Gastroesophageal sphincter (tissue), 4 donors: ENCODE results near the gene SPATA1. TPM values are rescaled to one million over a fixed set of nuclear protein-coding genes. Genes with fewer than 3 reads are reported as not detected.

Experiments used
- ATAC-seq: fragments of 150-250 bp; one replicate; pipeline ENCODE4 v1.9.1; 2016; ENCODE audit warnings: mild to moderate bottlenecking, moderate library complexity
- H3K27ac ChIP-seq, 4 donors: fragments of 200-600 bp; sonication (generic) in 3 of 4; 1 replicate in 3 of 4; 2 replicates in 1 of 4; pipeline ENCODE4 v1.5.1; 2016 to 2019
- H3K27me3 ChIP-seq: fragments of 200-600 bp; sonication (generic); one replicate; pipeline ENCODE4 v1.5.1; 2019
- H3K36me3 ChIP-seq, 2 donors: fragments of 200-600 bp; sonication (generic); one replicate each; pipeline ENCODE4 v1.5.1; 2019; ENCODE audit warnings: control low read depth in 1 of 2
- H3K4me1 ChIP-seq, 3 donors: fragments of 200-600 bp; sonication (generic); 1 replicate in 2 of 3; 2 replicates in 1 of 3; pipeline ENCODE4 v1.5.1; 2016 to 2019; ENCODE audit warnings: control low read depth in 2 of 3
- H3K4me3 ChIP-seq, 2 donors: fragments of 200-600 bp; sonication (generic); one replicate each; pipeline ENCODE4 v1.5.1; 2019; ENCODE audit warnings: mild to moderate bottlenecking in 1 of 2, moderate library complexity in 1 of 2
- H3K9me3 ChIP-seq, 3 donors: fragments of 200-600 bp; sonication (generic); one replicate each; pipeline ENCODE4 v1.5.1; 2017 to 2019; ENCODE audit warnings: control low read depth in 2 of 3
- CTCF ChIP-seq, 4 experiments: fragments of 200-600 bp in 2 of 4; fragments of 450-650 bp in 2 of 4; sonication (generic) in 1 of 4; IDR thresholded peaks; one replicate each; pipeline ENCODE4 v1.5.1; 2017 to 2019; ENCODE audit warnings: antibody characterized with exemption in 4 of 4, mild to moderate bottlenecking in 2 of 4, moderate library complexity in 2 of 4
- EP300 ChIP-seq: sonication (generic); formaldehyde crosslinking; IDR thresholded peaks from one replicate; pipeline ENCODE4 v1.6.1; 2017; ENCODE audit warnings: antibody characterized with exemption, mild to moderate bottlenecking
- POLR2A ChIP-seq, 2 donors: fragments of 450-650 bp; IDR thresholded peaks; one replicate each; pipeline ENCODE4 v1.6.1; 2017; ENCODE audit warnings: antibody characterized with exemption in 2 of 2, mild to moderate bottlenecking in 2 of 2, moderate library complexity in 1 of 2
- POLR2AphosphoS5 ChIP-seq: sonication (generic); formaldehyde crosslinking; IDR thresholded peaks from one replicate; pipeline ENCODE4 v1.6.1; 2017; ENCODE audit warnings: antibody characterized with exemption
- WGBS, 2 donors: methylation state at CpG; one replicate each; pipeline ENCODE4 v1.1.5; 2018; ENCODE audit warnings: low coverage in 1 of 2; 5-methylcytosine and 5-hydroxymethylcytosine counted together
- total RNA-seq, 4 donors: library from RNA; depleted of rRNA; stranded (reverse); fragments of >200 nt; gene quantifications; one replicate each; pipeline ENCODE4 v1.1.0, GENCODE V29; 2016

The SPATA1 gene
- total RNA-seq, 4 donors from 2014 or later, result 1.2 TPM; not detected in 3

- peaks cover 0 to 23% (median 2%) of the 10 kb centered on the region in 3 donors for H3K4me1 ChIP-seq
- peaks cover 0 to 32% of the 10 kb centered on the region in 2 donors for H3K36me3 ChIP-seq
- no peaks in the 10 kb centered on the region for H3K27me3 ChIP-seq
- no peak for ATAC-seq
- H3K27ac ChIP-seq, result no peak overlapping the region
- H3K4me3 ChIP-seq, result no peak overlapping the region
- no peak for TF ChIP-seq EP300
- no peak for TF ChIP-seq CTCF (IDR thresholded peaks at IDR 0.05)
- no peak for TF ChIP-seq POLR2A (IDR thresholded peaks at IDR 0.05)
- TF ChIP-seq POLR2AphosphoS5, result no peak
- 74 to 80% methylated on average over 2 of the region's 2 CpGs for WGBS, 2 donors
- no peaks in the 10 kb centered on the region for H3K9me3 ChIP-seq
Observed at GRCh38 chr1:84571150-84571535, 65.0 kb downstream of the SPATA1 start.

GRCh38 chr1:84573481-84573966 lies 67.3 kb downstream of the SPATA1 start:
- 13% methylated on average over 4 to 5 of the region's 5 CpGs for WGBS, 2 donors
- peaks cover 0 to 15% of the 10 kb centered on the region in 2 donors for H3K36me3 ChIP-seq
- TF ChIP-seq EP300 (no peak), CTCF (IDR thresholded peaks at IDR 0.05) (peak in 1 of 4 experiments; percentile 7)
- peaks cover 0 to 23% (median 2%) of the 10 kb centered on the region in 3 donors for H3K4me1 ChIP-seq
- peak overlapping the region; percentile 88 to 98 (median 94) for H3K27ac ChIP-seq
- no peak for ATAC-seq
- H3K27me3 ChIP-seq, result no peaks in the 10 kb centered on the region
- peak overlapping the region; percentile 65 to 86 for H3K4me3 ChIP-seq
- H3K9me3 ChIP-seq, result no peaks in the 10 kb centered on the region

GRCh38 chr1:84573967-84574842 lies 68.0 kb downstream of the SPATA1 start, which contains the start of gene CTBS:
CTBS (minus strand) TSS chr1:84574440; CDS start chr1:84574415, 25 bp downstream.
- H3K9me3 ChIP-seq, result no peaks in the 10 kb centered on the region
- 2% methylated on average over 9 of the region's 67 CpGs; no CpG with 5 or more reads in 1 of the 2 donors for WGBS, 2 donors
- peak; percentile 97 for ATAC-seq
- peaks cover 0 to 23% (median 2%) of the 10 kb centered on the region in 3 donors for H3K4me1 ChIP-seq
- TF ChIP-seq EP300 (no peak), POLR2A (IDR thresholded peaks at IDR 0.05) (peak; percentile 24 to 58), POLR2AphosphoS5 (peak; percentile 92), CTCF (IDR thresholded peaks at IDR 0.05) (peak in 1 of 4 experiments; percentile 16)
- peak within 1 kb of the TSS; percentile 65 to 86 for H3K4me3 ChIP-seq
- H3K27me3 ChIP-seq, result no peaks in the 10 kb centered on the region
- peak within 1 kb of the TSS; percentile 88 to 98 (median 94) for H3K27ac ChIP-seq
- peaks cover 0 to 9% of the 10 kb centered on the region in 2 donors for H3K36me3 ChIP-seq

GRCh38 chr1:84574936-84575335 lies 68.8 kb downstream of the SPATA1 start:
- Histone ChIP-seq H3K4me3 (peak overlapping the region; percentile 65 to 86), H3K27ac (peak overlapping the region in 3 of 4 donors; percentile 88 to 95 (median 93)), H3K4me1 (peaks cover 0 to 23% (median 2%) of the 10 kb centered on the region in 3 donors), H3K9me3 (no peaks in the 10 kb centered on the region), H3K36me3 (peaks cover 0 to 1% of the 10 kb centered on the region in 2 donors), H3K27me3 (no peaks in the 10 kb centered on the region)
- no peak for ATAC-seq
- TF ChIP-seq POLR2AphosphoS5 (no peak), CTCF (IDR thresholded peaks at IDR 0.05) (no peak), EP300 (no peak), POLR2A (IDR thresholded peaks at IDR 0.05) (no peak)
- WGBS, 2 donors, result 76 to 80% methylated on average over 7 of the region's 7 CpGs
